Stimulated activated CD8-positive, alpha-beta memory T cell treated with anti-CD3 and anti-CD28 coated beads, Interleukin-4, amount 100 ng/mL, for 24 hours (primary cell): Measurements from ENCODE around the gene SELENOM.

Experiments
- DNase-seq: peaks from one replicate; pipeline ENCODE4 v3.0.0-alpha.2; 2020; ENCODE audit warnings: low read depth

SELENOM gene

DNA sequence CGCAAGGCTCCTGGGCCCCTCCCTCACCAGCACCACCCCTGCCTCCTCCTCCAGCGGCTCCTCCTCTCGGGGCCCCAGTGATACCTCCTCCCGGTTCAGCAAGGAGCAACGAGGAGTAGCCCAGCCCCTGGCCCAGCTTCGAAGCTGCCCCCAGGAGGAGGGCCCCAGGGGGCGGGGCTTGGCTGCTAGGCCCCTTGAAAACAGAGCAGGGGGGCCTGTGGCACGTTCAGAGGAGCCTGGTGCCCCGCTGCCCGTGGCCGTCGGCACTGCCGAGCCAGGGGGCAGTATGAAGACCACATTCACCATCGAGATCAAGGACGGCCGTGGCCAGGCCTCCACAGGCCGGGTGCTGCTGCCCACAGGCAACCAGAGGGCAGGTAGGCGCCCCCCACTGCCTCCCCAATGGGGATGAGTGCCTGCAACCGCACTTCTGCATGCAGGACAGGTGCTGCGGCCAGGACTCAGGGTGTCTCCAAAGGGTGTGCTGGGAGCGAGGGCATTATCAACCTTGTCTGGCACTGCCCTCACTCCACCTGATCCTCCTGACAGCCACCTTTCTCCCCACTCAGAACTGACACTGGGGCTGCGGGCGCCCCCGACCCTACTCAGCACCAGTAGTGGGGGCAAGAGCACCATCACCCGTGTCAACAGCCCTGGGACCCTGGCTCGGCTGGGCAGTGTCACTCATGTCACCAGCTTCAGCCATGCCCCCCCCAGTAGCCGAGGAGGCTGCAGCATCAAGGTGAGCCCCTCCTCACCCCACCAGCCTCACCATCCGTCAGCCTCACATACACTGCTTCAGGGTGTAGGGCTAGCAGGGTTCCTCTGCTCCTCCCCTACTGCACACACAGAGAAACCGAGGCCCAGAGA, 16.0 kb downstream of the SELENOM start:
- no peak for DNase-seq

DNA sequence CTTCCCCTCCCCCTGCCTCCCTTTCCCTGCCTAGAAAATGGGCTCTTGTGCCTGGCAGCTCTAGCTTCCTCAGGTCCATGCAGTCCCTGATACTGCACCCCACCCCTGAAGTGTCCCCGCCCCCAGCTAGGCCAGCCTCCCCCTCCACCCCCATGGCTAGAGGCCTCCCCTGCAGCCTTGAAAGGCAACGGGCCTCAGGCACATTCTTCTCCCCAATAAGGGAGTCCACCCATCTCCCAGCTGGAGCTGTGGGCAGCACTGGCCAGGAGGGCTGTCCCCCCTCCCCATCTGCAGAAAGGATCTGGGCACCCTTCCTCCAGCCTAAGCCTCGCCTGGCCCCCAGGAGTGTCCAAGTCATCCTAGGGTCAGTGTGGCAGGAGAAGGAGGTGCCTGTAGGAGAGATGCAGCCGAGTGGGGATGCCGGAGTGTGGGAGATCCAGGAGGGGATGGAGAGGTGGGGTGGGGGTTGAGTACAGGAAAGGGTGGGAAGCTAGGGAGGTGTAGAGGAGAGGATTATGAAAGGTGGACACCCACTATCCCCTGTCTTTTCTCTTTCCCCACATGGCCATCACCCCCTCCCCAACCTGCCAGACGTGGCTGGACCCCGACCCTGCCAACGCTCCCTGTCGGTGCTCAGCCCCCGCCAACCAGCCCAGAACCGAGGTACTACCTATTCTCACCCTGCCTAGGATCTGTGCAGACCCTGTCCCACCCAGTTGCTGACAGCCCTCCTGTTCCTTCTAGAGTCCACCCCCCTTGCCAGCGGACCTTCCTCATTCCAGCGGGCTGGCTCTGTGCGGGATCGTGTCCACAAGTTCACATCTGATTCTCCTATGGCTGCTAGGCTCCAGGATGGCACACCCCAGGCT, 16.9 kb downstream of the SELENOM start:
- no peak for DNase-seq

DNA sequence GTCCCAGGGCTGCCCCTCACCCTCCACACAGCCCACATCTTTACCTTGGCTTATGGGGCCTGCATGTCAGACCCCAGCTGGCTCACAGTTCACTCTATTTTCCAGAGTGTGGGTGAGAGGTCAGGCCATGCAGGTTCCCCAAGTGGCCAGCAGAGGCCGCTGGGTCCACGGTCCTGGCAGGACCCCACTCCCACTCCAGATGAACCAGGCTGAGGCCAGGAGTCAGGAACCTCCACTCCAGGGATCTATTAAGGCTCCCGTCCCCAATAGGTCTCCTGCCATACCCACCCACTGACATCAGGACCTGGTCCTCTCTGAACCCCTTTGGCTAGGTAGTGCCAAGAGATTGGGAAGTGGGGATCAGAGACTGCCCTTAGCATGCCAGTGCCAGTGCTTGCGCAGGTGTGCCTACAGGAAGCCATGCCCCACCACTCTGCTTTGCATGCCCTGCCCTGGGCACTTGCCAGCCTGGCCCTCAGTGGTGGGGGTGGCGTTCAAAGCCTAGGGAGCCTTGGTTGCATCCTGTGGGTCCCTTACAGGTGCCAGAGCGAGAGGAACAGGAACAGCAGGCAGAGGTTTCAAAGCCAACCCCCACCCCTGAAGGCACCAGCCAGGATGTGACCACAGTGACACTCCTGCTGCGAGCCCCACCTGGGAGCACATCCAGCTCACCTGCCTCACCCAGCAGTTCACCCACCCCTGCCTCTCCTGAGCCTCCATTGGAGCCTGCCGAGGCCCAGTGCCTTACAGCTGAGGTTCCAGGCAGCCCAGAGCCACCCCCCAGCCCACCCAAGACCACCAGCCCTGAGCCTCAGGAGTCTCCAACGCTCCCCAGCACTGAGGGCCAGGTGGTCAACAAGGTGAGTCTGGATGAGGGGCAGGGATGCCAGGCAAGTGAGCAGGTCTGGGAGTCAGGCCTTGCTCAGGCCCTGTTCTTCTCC, 17.9 kb downstream of the SELENOM start:
- no peak for DNase-seq

DNA sequence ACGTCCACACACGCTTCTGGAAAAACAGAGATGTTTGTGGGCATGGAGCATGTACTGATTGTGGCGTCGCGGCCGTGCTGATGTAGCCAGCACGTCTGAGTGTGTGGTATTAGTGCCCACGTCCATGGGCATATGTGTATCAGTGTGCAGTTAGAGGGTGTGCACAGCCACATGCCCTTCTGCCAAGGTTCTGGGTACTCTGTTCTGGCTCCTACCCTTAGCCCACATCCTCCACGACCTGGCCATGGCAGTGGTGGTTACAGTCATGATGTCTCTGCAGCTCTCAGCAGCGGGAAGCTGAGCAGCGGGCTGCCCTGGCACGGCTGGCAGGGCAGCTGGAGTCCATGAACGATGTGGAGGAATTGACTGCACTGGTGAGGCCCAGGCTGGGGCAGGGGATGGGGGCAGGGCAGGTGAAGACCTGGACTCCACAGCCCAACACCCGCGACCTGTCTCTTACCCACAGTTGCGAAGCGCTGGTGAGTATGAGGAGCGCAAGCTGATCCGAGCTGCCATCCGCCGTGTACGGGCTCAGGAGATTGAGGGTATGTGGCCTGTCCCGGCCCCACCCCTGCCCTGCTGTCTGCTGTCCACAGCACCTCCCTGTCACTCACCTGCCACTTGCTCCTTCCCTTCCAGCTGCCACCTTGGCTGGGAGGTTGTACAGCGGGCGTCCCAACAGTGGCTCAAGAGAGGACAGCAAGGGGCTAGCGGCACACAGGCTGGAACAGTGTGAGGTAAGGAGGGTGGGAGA, 19.0 kb downstream of the SELENOM start:
- DNase-seq, result no peak

DNA sequence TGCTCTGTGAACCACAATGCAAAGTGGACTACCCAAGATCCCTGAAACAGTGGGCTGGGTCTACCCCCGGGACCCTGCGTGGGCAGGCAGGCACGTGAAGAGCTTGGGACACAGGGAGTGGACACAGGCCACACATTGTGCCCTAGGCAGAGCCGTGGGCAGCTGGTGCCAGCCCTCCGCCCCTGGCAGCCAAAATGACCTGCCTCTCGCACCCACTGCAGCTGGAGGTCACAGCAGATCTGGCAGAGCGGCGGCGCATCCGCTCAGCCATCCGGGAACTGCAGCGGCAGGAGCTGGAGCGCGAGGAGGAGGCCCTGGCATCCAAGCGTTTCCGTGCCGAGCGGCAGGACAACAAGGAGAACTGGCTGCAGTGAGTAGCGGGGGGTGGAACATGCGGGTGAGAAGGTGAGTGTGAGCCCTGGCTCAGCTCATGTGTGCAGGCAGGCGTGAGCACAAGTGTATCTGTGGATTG, 19.6 kb downstream of the SELENOM start:
- DNase-seq, result no peak

DNA sequence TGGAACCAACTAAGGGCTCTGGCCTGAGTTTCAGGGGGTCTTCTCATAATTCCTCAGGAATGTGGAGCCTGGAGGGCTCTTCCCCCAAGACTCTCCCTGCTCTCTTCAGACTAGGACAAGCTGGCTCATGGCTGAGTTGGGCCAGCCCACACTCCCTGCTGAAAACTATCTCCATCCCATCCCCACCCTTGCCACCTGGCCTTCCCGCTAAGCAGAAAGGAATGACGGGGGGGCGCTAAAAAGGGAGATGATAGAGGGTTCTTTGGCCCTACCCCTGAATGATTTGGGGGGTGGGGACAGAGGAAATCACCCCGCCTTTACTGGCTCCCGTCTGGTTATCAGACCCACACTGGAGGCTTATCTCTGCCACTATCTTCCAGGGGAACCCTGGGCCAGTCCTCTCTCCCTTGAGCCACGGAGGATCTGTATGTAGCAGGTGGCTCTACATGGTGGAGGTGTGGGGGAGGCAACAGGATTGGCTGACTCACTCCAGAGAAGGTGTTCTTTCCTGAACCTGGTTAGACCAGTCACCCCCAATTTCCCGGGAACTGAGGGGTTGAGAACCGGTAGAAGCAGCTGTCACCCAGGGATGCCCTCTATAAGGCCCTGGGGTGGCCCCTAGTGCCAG, 20.6 kb downstream of the SELENOM start:
- DNase-seq, result no peak

DNA sequence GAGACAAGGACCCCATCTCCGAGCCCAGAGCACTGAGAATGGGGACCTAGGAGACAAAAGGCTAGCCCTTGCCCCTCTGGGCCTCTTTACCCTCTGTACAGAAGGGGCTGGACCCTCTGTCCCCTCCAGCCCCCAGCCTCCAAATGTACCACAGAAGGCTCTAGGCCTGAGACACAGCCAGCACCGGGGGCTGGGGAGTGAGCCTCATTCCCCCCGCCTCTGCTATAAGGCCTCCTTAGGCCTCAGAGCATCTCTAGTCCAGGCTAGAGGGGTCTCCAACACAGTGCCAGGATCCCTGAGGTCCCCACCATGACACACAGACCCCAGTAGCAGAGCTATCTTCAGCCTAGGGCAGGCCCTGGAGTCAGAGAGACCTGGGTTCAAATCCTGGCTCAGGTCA, 21.4 kb downstream of the SELENOM start:
- DNase-seq, result no peak

DNA sequence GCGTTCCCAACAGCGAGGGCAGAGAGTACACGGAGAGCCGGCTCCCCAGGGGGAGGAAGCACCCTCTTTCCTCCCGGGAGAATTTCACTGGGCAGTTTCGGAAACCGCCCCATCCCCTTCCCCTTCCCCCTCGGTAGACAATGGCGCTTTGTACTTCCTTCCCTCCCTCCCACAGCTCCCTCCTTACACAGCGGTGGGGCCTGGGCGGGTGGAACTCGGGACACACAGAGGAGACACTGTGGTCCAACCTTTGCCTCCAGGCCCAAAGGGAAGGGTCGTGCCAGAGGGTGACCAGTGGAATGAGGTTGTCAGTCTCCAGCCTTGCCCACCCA, 21.9 kb downstream of the SELENOM start:
- DNase-seq, result no peak

DNA sequence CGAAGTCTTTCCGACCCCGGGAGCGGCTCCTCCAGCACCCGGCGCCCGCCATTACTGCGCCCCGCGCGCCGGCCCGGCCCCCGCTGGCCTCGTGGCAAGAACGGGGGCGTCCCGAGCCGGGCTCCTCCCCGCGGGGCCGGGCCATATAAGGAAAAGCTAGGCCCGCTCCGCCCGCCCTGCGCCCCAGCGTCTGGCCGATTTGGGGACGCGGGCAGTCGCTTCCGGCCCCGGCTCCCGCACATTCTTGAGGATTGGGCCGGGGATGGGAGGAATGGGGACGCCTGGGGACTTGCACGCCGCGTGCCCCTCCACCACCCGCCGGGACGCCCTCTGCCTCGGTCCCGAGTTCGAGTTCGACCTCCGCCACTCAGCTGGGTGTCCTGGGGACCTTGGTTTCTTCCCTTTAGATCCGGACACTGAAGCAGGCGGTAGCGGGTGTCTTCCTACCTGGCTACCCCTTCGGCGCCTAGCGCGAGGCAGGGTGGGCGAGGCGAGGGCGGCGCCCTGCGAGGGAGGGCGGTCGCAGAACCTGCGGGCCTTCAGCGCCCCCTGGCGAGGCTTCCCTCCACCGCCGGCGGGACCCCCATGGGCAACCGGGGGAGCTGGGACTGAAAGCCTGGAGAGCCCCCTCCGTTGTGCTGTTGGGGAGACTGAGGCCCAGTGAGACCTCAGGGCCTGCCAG, 22.4 kb downstream of the SELENOM start:
- peak; percentile 82 for DNase-seq

DNA sequence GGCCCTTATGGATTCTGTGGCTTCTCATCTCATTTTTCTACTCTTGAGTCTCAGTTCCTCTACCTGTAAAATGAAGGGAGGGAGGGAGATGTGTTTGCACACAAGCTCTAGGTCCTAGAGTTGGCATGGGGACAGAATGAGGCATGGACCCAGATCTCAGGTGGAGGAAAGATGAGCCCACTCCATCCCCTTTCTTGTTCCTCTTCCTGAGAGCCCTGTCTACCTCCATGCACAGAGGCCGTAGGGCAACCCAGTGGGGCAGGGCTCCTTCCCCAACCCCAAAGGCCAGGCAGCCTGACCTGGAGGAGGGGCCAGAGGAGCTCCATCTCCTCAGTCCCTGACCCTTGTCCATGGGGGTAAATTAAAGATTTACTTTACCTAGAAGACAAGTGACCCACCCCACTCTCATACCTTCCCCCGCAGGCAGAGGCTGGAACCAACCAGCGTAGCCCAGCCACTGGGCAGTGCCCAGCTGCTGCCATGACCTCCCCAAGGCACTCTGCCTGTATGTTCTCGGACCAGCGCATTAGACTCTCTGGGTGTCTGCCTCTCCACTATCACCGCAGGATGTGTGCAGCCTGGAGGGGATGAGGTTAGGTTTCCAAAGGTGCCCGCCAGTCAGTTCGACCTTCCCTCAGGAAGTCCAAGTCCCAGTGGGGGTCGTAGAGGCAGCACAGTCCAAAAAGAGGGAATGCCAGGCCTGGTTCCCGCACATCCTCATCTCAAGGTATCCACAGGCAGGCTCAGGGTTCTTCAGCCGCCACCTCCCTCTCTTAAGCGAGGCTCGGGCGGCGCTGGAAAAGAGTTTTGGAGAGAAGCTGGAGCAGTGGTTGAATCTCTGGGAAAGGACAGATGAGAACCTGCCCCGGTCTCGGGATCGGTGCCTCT, 23.2 kb downstream of the SELENOM start:
- no peak for DNase-seq

DNA sequence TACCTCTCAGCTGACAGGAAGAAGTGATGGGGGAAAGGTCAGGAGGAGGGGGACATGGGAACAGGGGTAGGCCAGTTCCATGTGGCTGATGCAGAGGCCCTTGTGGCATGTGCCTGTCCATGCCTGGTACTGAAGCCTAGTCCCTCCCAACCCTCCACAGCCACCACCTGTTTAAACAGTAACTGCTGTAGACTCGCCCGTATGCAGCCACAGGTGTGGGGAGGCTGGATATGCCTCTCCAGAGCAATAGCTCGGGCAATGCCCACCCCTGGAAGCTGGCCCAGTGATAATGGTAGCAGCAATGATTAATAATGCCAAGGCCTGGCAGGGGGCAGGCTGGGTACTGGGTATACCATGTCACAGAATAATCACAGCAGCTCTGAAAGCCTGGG, 24.0 kb downstream of the SELENOM start:
- no peak for DNase-seq

DNA sequence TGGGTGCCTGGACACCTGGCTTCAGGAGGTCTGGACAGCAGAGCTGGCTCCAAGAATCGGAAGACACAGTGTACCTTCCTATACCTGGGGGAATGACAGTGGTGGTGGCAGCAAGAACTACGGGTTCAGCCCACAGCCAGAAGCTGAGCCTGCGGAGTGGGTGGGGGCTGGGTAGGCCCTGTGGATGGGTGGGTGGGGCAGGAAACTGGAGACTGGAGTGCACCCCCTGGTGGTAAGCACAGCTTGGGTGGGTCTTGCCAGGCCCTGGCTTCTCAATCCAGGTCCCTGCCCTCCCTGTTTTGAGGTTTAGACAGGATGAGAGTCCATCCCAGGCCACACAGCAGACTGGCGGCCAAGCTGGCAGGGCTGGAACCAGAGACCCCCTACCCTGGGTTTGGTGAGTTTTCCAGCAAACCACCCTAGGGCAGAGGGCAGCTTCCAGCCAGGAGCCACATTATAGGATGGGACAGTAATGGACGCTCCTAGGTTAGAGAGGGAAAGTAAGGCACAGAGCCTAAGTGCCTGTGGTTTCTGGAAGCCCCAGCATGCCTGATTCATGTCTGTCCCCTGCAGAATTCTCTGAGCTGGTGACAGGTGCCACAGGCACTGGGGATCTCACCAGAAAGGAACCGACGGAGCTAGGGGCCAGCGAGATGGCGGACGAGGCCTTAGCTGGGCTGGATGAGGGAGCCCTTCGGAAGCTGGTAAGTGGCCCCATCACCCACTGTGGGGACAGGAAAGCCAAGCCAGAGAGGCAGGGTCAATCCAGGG, 24.6 kb downstream of the SELENOM start:
- peak; percentile 42 for DNase-seq

DNA sequence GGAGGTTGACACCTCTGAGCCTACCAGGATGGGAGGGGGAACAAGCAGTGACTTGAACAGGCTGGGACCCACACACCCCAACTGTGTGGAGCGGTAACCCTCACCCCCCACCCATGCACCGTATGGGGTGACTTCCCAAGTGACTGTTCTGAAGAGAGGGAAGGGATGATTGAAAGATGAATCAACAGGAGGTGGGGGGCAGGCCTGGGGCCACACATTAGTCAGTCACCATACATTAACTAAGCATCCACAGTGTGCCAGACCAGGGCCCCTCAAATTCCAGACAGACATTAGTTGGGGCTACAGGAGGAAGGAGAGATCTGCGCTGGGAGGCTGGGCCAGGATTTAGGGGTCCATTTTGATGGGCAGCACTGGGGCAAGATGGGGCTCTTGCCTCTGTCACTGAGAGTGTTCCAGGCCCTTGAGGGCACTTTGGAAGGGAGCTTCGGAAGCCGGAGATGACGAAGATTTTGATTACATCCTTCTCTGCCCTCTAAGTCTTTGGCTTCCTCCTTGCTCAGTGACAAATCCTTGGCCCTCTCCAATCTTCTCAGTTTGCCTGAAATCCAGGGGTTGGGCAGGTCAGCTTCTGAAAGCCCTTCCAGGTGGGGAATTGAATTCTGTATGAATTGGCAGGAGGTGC, 25.3 kb downstream of the SELENOM start:
- DNase-seq, result no peak

DNA sequence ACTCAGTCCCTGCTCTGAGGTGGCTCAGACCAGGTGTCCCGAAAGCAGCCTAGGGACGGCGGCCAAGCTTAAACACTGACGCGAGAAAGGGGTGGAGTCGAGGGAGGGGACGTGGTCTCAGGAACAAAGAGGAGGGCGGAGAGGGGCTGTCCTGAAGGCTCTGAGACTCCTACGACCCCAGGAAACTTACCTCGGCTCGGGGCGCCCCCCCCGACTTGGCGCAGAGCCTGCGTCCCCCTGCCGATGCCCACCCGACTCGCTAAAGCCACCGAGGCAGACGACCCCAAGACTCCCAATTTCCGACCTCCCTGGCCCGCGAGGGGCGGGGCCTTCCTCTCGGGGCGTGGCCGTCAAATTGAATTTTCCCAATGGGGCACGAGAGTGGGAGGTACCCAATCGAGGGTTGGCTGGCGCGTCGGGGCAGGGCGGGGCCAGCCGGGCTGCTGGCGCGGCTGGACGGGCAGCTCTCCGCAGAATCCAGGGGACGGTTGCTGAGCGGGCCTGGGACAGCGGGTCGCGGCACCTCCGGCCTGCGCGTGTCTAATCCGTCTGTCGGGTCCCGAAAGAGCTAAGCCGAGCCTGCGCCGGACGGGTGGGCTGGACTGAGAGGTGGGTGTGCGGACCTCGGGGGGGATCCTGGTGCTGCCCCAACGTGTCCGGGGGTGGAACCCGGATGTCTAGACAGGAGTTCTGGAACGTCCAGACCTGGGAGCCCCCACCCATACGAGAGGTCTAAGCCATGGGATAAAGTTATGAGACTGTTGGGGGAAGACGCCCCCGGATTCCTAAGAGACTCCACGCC, 26.3 kb downstream of the SELENOM start, which contains the start of gene SMTN:
Gene SMTN (plus strand): TSS at position 471 of the 802 bp plus-strand sequence. CDS start 1,941 bp downstream, outside the sequence.
- DNase-seq, result peak; percentile 82

DNA sequence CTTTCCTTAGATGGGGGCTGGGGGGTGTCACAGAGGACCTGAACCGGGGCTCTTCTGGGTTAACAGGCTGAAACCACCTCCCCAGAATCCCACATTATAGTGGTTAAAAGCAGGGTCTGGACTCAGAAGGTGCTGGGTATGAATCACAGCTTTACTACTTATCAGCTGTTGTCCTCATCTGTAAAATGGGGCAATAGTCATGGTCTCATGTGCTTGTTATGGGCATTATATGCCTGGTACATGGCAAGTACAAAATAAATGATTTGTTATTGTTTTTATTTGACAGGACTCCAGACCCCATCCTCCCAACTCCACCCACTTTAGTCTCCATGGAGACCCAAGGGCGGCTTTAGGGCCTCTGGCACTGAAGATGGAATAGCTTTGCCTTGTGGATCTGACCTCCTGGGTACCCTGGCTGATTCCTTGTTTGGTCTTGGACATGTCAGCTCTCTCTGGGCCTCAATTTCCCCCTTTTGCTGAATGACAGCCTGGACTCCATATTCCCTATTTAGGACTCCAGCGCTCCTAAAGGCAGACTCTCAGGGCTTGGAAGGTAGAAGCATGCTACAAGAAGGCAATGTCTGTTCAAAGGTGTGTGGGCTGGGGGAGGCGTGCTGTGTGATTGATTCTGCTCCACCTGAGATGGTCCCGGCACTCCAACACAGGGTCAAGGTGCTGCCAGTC, 27.1 kb downstream of the SELENOM start:
- DNase-seq, result no peak

DNA sequence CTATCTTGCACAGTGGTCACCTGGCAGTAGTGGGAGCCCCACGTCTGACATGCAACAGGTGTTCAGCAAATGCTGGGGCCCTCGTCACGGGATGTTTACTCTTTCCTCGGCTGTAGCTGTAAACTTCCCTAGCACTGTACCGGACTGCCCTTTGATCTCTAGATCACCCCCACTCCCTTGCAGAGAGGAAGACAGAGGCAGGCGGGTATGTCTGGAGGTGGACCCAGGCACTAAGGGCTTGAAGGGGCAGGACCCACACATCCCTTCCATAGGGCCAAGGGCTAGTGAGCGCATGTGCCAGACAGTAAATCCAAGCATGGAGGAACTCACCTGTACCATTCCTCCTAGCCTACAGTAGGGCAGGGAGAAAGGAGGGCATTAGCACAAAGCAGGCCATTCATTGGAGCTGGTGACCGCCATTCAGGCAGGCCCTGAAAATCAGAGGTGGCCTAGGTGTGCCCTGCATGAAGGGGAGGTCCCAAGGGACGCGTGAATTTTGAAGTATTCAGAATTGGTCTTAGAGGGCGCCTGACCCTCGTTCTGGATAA, 28.2 kb downstream of the SELENOM start:
- no peak for DNase-seq
